Measurements from ENCODE around the gene SLC6A12. TPM values are rescaled to one million over a fixed set of nuclear protein-coding genes. Genes with fewer than 3 reads are reported as not detected.

The SLC6A12 gene
- total RNA-seq, 1 experiment from 2014 or later = 0.17 TPM

DNA sequence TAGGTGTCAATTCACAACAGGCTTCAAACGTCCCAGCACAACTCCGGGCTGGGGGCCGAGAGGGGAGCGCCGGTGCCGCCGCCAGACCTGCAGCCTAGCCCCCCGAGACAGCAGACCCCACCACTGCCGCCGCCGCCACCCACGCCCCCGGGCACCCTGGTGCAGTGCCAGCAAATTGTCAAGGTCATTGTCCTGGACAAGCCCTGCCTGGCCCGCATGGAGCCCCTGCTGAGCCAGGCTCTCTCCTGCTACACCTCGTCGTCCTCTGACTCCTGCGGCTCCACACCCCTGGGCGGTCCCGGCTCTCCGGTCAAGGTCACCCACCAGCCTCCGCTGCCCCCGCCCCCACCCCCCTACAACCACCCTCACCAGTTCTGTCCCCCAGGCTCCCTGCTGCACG is 39.4 kb downstream of the SLC6A12 start:
- Histone ChIP-seq H3K27me3 (ENCODE audit: insufficient read depth, low read length) (no peaks in the 10 kb centered on the region), H3K27ac (ENCODE audit: insufficient read length, low read depth, low read length) (no peak overlapping the region)
- no peaks in the 10 kb centered on the region for H3K9me3 Mint-ChIP-seq

More for the DNA sequence above, 39.4 kb downstream of the SLC6A12 start:
- Histone ChIP-seq H2BK12ac (ENCODE audit: insufficient read length, low read depth, low read length) (no peak overlapping the region), H4K91ac (ENCODE audit: insufficient read length, low read depth, low read length) (no peak overlapping the region), H3K9me3 (ENCODE audit: control insufficient read depth, low read depth, low read length) (no peaks in the 10 kb centered on the region), H3K14ac (ENCODE audit: insufficient read depth, low read length) (no peak overlapping the region), H3K18ac (ENCODE audit: insufficient read length, low read depth, low read length) (no peak overlapping the region), H3K4me2 (ENCODE audit: insufficient read depth, insufficient read length, low read length) (no peak overlapping the region), H4K20me1 (ENCODE audit: control insufficient read depth, insufficient read depth, insufficient read length) (no peaks in the 10 kb centered on the region), H3T11ph (ENCODE audit: low read length) (no peak overlapping the region), H3K4me1 (ENCODE audit: insufficient read depth, low read length) (peaks cover 6% of the 10 kb centered on the region; the same call in 1 of the 2 replicates), H3K23ac (ENCODE audit: insufficient read length, low read depth, low read length) (no peak overlapping the region), H2BK15ac (ENCODE audit: low read depth, low read length) (no peak overlapping the region), H3K4ac (ENCODE audit: low read depth, low read length) (no peak overlapping the region), H4K5ac (ENCODE audit: insufficient read length, low read depth, low read length) (no peak overlapping the region), H3K79me1 (ENCODE audit: insufficient read depth, low read depth, low read length, poor library complexity, severe bottlenecking) (no peaks in the 10 kb centered on the region), H3K23me2 (ENCODE audit: insufficient read length, low read depth, low read length, poor library complexity, severe bottlenecking) (no peaks in the 10 kb centered on the region), H2AK5ac (ENCODE audit: insufficient read length, low read length) (no peak overlapping the region), H2BK20ac (ENCODE audit: low read depth, low read length, poor library complexity, severe bottlenecking) (no peak overlapping the region), H4K8ac (replicated peaks; ENCODE audit: insufficient read length, low read depth, low read length) (no peak overlapping the region), H3K79me2 (ENCODE audit: insufficient read depth, low read length) (no peaks in the 10 kb centered on the region), H3K9ac (ENCODE audit: extremely low read depth, insufficient read length, low read length) (no peak overlapping the region), H2BK120ac (ENCODE audit: low read depth, low read length, poor library complexity, severe bottlenecking) (no peak overlapping the region), H2BK5ac (ENCODE audit: insufficient read length, low read length) (no peak overlapping the region), H2AFZ (ENCODE audit: low read length) (no peak overlapping the region), H3K56ac (ENCODE audit: insufficient read length, low read depth, low read length) (no peak overlapping the region)
- H3K27me3 Mint-ChIP-seq (ENCODE audit: low read depth) = peaks cover 8% of the 10 kb centered on the region
- WGBS (ENCODE audit: extremely low coverage, insufficient read length, low lambda C conversion rate) = no CpG with 5 or more reads among the region's 23 CpGs
- H3K4me1 Mint-ChIP-seq = peaks cover 33 to 60% of the 10 kb centered on the region in 2 experiments
- DNase-seq = no peak
- H3K27ac Mint-ChIP-seq = no peak overlapping the region
- TF ChIP-seq, protein P1, sequence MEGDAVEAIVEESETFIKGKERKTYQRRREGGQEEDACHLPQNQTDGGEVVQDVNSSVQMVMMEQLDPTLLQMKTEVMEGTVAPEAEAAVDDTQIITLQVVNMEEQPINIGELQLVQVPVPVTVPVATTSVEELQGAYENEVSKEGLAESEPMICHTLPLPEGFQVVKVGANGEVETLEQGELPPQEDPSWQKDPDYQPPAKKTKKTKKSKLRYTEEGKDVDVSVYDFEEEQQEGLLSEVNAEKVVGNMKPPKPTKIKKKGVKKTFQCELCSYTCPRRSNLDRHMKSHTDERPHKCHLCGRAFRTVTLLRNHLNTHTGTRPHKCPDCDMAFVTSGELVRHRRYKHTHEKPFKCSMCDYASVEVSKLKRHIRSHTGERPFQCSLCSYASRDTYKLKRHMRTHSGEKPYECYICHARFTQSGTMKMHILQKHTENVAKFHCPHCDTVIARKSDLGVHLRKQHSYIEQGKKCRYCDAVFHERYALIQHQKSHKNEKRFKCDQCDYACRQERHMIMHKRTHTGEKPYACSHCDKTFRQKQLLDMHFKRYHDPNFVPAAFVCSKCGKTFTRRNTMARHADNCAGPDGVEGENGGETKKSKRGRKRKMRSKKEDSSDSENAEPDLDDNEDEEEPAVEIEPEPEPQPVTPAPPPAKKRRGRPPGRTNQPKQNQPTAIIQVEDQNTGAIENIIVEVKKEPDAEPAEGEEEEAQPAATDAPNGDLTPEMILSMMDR (conservative IDR thresholded peaks at IDR 0.05) = no peak
- H3K4me3 Mint-ChIP-seq = no peak overlapping the region
- H3K36me3 Mint-ChIP-seq (ENCODE audit: insufficient read depth in 1 of 3, low read depth in 3 of 3) = no peaks in the 10 kb centered on the region; a peak in 2 of 7 replicates
